Loucy (cell line): Measurements from ENCODE around the gene CPNE9.

Experiments
- H2AFZ ChIP-seq: fragments of 200-600 bp; sonication (generic); 2 replicates; pipeline ENCODE4 v1.6.0; 2016; ENCODE audit warnings: antibody characterized with exemption, mild to moderate bottlenecking, low read length, moderate library complexity
- H3F3A ChIP-seq: fragments of 200-600 bp; 2 replicates; pipeline ENCODE4 v1.6.0; 2016; ENCODE audit warnings: antibody characterized with exemption, low read depth, mild to moderate bottlenecking
- H3K27me3 ChIP-seq: fragments of 200-600 bp; sonication (generic); 2 replicates; pipeline ENCODE4 v1.6.1; 2014; ENCODE audit warnings: low read length, mild to moderate bottlenecking; ENCODE audit not compliant: insufficient read depth, poor library complexity, severe bottlenecking
- H3K36me3 ChIP-seq: fragments of 200-600 bp; sonication (generic); 2 replicates; pipeline ENCODE4 v1.6.1; 2016; ENCODE audit warnings: low read length; ENCODE audit not compliant: insufficient read depth
- H3K4me1 ChIP-seq: fragments of 200-600 bp; sonication (generic); 2 replicates; pipeline ENCODE4 v1.5.1; 2014; ENCODE audit warnings: low read length, mild to moderate bottlenecking; ENCODE audit not compliant: insufficient read depth, poor library complexity, severe bottlenecking
- H3K4me2 ChIP-seq: fragments of 200-600 bp; sonication (generic); 2 replicates; pipeline ENCODE4 v1.6.0; 2014; ENCODE audit warnings: antibody characterized with exemption, low read length, low read depth, mild to moderate bottlenecking; ENCODE audit not compliant: poor library complexity, severe bottlenecking
- H3K4me3 ChIP-seq: fragments of 200-600 bp; sonication (generic); 2 replicates; pipeline ENCODE4 v1.5.1; 2014; ENCODE audit warnings: low read length, mild to moderate bottlenecking, mixed read lengths; ENCODE audit not compliant: poor library complexity, severe bottlenecking
- H3K79me2 ChIP-seq: fragments of 200-600 bp; sonication (generic); 2 replicates; pipeline ENCODE4 v1.6.1; 2014; ENCODE audit warnings: low read length; ENCODE audit not compliant: insufficient read depth
- H3K9ac ChIP-seq: fragments of 200-600 bp; sonication (generic); 2 replicates; pipeline ENCODE4 v1.6.0; 2014; ENCODE audit warnings: mild to moderate bottlenecking, low read depth, low read length, moderate library complexity; ENCODE audit not compliant: poor library complexity, severe bottlenecking
- H3K9me2 ChIP-seq: fragments of 200-600 bp; sonication (generic); replicated peaks from 2 replicates; pipeline ENCODE4 v1.6.1; 2016; ENCODE audit warnings: low read depth, low read length, mixed read lengths
- H3K9me3 ChIP-seq: fragments of 200-600 bp; sonication (generic); 2 replicates; pipeline ENCODE4 v1.6.1; 2014; ENCODE audit warnings: mild to moderate bottlenecking, antibody characterized with exemption, low read length, low read depth; ENCODE audit not compliant: insufficient read depth
- H4K20me1 ChIP-seq: fragments of 200-600 bp; sonication (generic); 2 replicates; pipeline ENCODE4 v1.6.0; 2014; ENCODE audit warnings: antibody characterized with exemption, low read length, mild to moderate bottlenecking; ENCODE audit not compliant: insufficient read depth, poor library complexity, severe bottlenecking
- CTCF ChIP-seq: fragments of 200-600 bp; sonication (generic); conservative IDR thresholded peaks from 2 replicates; pipeline ENCODE4 v1.5.1; 2014; ENCODE audit warnings: mild to moderate bottlenecking, antibody characterized with exemption, low read length
- EZH2phosphoT487 ChIP-seq: fragments of 200-600 bp; IDR thresholded peaks from 2 replicates; pipeline ENCODE4 v1.6.1; 2018; ENCODE audit warnings: antibody characterized with exemption, mild to moderate bottlenecking, moderate library complexity, borderline replicate concordance

The CPNE9 gene

GRCh38 chr3:9721700-9722060 lies 18.0 kb downstream of the CPNE9 start:
- no peaks in the 10 kb centered on the region for H4K20me1 ChIP-seq
- no peaks in the 10 kb centered on the region for H3K36me3 ChIP-seq
- H3K4me2 ChIP-seq = no peak overlapping the region
- no peak for TF ChIP-seq CTCF
- TF ChIP-seq EZH2phosphoT487 = no peak
- H3K9me2 ChIP-seq = no peaks in the 10 kb centered on the region
- H3K9ac ChIP-seq = no peak overlapping the region
- H2AFZ ChIP-seq = no peak overlapping the region
- H3K79me2 ChIP-seq = no peaks in the 10 kb centered on the region
- H3K27me3 ChIP-seq = no peaks in the 10 kb centered on the region
- no peaks in the 10 kb centered on the region for H3F3A ChIP-seq
- H3K4me3 ChIP-seq = no peak overlapping the region
- H3K4me1 ChIP-seq = peaks cover 3% of the 10 kb centered on the region
- no peaks in the 10 kb centered on the region for H3K9me3 ChIP-seq

DNA sequence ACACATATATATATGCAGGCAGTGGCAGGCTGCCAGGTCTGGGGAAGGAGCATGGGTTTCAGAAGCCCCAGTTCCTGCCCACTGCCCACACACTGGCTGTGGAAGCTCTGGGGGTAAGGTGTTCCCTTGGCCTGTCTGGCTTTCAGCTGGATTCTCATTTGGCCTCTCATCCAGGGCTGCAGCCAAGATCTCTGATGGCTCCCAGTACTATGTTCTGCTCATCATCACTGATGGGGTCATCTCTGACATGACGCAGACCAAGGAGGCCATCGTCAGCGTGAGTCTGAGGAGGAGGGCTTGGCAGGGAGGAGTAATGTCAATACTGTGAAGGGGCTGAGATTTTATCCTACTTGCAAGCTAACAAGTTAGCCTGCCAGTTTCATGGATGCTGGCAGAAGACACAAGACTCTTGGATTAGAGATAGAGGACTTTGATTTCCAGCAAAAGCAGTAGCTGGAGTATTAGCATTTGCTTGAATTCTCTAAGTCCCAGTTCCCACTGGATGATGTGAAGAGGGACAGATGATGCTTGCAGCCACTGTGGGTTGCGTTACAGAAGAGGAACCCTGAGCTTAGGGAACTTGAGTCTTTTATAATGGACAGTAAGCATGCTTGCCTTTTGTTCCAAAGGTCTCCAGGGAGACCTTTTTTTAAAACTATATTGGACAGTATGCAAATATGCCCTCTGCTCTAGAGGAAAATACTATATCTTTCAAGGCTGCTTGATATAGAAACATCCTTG lies 22.3 kb downstream of the CPNE9 start:
- peaks cover 7% of the 10 kb centered on the region; the same call in 1 of the 2 replicates for H3F3A ChIP-seq
- H3K9me3 ChIP-seq = no peaks in the 10 kb centered on the region
- H3K36me3 ChIP-seq = no peaks in the 10 kb centered on the region
- no peak overlapping the region for H2AFZ ChIP-seq
- no peak overlapping the region for H3K9ac ChIP-seq
- H3K27me3 ChIP-seq = no peaks in the 10 kb centered on the region
- no peaks in the 10 kb centered on the region for H4K20me1 ChIP-seq
- H3K79me2 ChIP-seq = 0 out of 2 replicates have a peak, but pooled peaks cover 4% of the 10 kb centered on the region
- H3K4me2 ChIP-seq = no peak overlapping the region
- no peaks in the 10 kb centered on the region for H3K9me2 ChIP-seq
- H3K4me3 ChIP-seq = no peak overlapping the region
- H3K4me1 ChIP-seq = peaks cover 29% of the 10 kb centered on the region
- TF ChIP-seq CTCF (no peak), EZH2phosphoT487 (no peak)

- H3K4me3 ChIP-seq = peak overlapping the region; percentile 58
- H3K27me3 ChIP-seq = peaks cover 6% of the 10 kb centered on the region
- no peaks in the 10 kb centered on the region for H3K9me3 ChIP-seq
- peaks cover 7% of the 10 kb centered on the region; the same call in 1 of the 2 replicates for H3F3A ChIP-seq
- peaks cover 10% of the 10 kb centered on the region; the same call in 1 of the 2 replicates for H3K79me2 ChIP-seq
- H3K4me1 ChIP-seq = peaks cover 29% of the 10 kb centered on the region
- peak overlapping the region; percentile 87 for H2AFZ ChIP-seq
- H3K36me3 ChIP-seq = no peaks in the 10 kb centered on the region
- peak overlapping the region; percentile 63 for H3K4me2 ChIP-seq
- H3K9me2 ChIP-seq = no peaks in the 10 kb centered on the region
- peak; percentile 84 for TF ChIP-seq CTCF
- TF ChIP-seq EZH2phosphoT487 = no peak
- H3K9ac ChIP-seq = peak overlapping the region; percentile 55
- peaks cover 5% of the 10 kb centered on the region for H4K20me1 ChIP-seq
These were observed 23.5 kb downstream of the CPNE9 start for GRCh38 chr3:9727041-9727595.
